Smooth muscle cell (in vitro differentiated cells): Measurements from ENCODE around the gene MXI1. TPM values are rescaled to one million over a fixed set of nuclear protein-coding genes. Genes with fewer than 3 reads are reported as not detected.

Experiments used
- DNase-seq: peaks from one replicate; lab custom pipeline; 2025; ENCODE audit not compliant: unreplicated experiment; lab: John Stamatoyannopoulos, UW
- H2AFZ ChIP-seq: fragments of 200-600 bp; sonication (generic); 2 replicates; pipeline ENCODE4 v1.6.0; 2016; ENCODE audit warnings: antibody characterized with exemption, low read depth, mild to moderate bottlenecking
- H3F3A ChIP-seq: fragments of 200-600 bp; sonication (generic); 2 replicates; pipeline ENCODE4 v1.6.0; 2017; ENCODE audit warnings: antibody characterized with exemption, low read depth
- H3K27ac ChIP-seq: fragments of 200-600 bp; sonication (generic); 2 replicates; pipeline ENCODE4 v1.5.1; 2016; ENCODE audit warnings: low read depth, mild to moderate bottlenecking
- H3K27me3 ChIP-seq: fragments of 200-600 bp; sonication (generic); 2 replicates; pipeline ENCODE4 v1.6.1; 2016; ENCODE audit warnings: low read depth, mild to moderate bottlenecking
- H3K36me3 ChIP-seq: fragments of 200-600 bp; sonication (generic); 2 replicates; pipeline ENCODE4 v1.5.1; 2016; ENCODE audit warnings: low read depth
- H3K4me1 ChIP-seq: fragments of 200-600 bp; sonication (generic); 2 replicates; pipeline ENCODE4 v1.5.1; 2016; ENCODE audit warnings: low read depth
- H3K4me2 ChIP-seq: fragments of 200-600 bp; sonication (generic); 2 replicates; pipeline ENCODE4 v1.6.0; 2016; ENCODE audit warnings: mild to moderate bottlenecking
- H3K4me3 ChIP-seq: fragments of 200-600 bp; sonication (generic); 2 replicates; pipeline ENCODE4 v1.5.1; 2016; ENCODE audit warnings: mild to moderate bottlenecking
- H3K79me2 ChIP-seq: fragments of 200-600 bp; sonication (generic); 2 replicates; pipeline ENCODE4 v1.6.0; 2016; ENCODE audit warnings: low read depth, mild to moderate bottlenecking
- H3K9ac ChIP-seq: fragments of 200-600 bp; sonication (generic); 2 replicates; pipeline ENCODE4 v1.6.0; 2016; ENCODE audit warnings: low read depth
- H3K9me3 ChIP-seq: fragments of 200-600 bp; sonication (generic); replicated peaks from 2 replicates; pipeline ENCODE4 v1.5.1; 2016; ENCODE audit warnings: low read depth
- H4K20me1 ChIP-seq: fragments of 200-600 bp; sonication (generic); 2 replicates; pipeline ENCODE4 v1.6.0; 2016; ENCODE audit warnings: low read depth
- WGBS: methylation state at CpG from one replicate; pipeline ENCODE4 v1.1.7; 2016; ENCODE audit warnings: low lambda C conversion rate; 5-methylcytosine and 5-hydroxymethylcytosine counted together
- polyA plus RNA-seq: library from polyadenylated mRNA; unstranded; fragments of >200 nt; fragmentation: Nextera tagmentation; extraction: Ambion mirVana; gene quantifications from 2 replicates; pipeline ENCODE4 v1.2.1, GENCODE V29; 2016
- total RNA-seq: library from RNA; depleted of rRNA; stranded (reverse); fragments of >200 nt; gene quantifications from 2 replicates; pipeline ENCODE4 v1.2.3, GENCODE V29; 2014
- TF ChIP-seq, protein P1 (sequence below): fragments of 200-600 bp; sonication (generic); IDR thresholded peaks from 2 replicates; pipeline ENCODE4 v1.5.1; 2017; ENCODE audit warnings: borderline replicate concordance, mild to moderate bottlenecking, antibody characterized with exemption; ENCODE audit not compliant: insufficient read depth, poor library complexity, severe bottlenecking

The MXI1 gene
- total and polyA plus RNA-seq, 2 experiments from 2014 or later = 35.9 to 52.3 TPM

DNA sequence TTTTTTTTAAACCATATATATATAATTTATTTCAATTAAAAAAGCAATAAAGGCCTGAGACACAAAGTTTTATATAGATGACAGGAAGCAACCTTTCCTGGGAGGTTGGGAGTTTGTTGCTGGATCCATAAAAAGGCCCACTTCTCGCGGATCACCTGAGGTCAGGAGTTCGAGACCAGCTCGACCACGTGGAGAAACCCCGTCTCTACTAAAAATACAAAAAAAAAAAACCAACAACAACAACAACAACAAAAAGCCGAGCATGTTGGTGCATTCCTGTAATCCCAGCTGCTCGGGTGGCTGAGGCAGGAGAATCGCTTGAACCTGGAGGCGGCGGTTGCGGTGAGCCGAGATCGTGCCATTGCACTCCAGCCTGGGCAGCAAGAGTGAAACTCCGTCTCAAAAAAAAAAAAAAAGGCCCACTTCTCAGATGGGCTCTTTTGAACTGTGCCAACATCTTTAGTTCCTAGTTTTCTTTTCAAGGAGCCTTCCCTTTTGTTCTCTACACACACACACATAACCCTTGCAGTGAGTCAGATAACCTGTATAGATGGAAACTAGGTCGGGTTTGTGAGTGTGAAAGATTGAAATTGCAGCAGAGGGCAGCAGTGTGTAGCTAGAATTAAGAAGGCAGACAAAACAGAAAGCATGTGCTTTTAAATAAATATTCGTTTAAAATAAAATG is 98.5 kb downstream of the MXI1 start:
- Histone ChIP-seq H3K4me3 (peak overlapping the region; percentile 99), H3K36me3 (peaks cover 3% of the 10 kb centered on the region), H3K79me2 (peaks cover 37% of the 10 kb centered on the region), H3K4me1 (peaks cover 14% of the 10 kb centered on the region), H3K9ac (no peak overlapping the region), H4K20me1 (peaks cover 33% of the 10 kb centered on the region), H3K9me3 (no peaks in the 10 kb centered on the region), H3K27me3 (no peaks in the 10 kb centered on the region), H3K4me2 (peak overlapping the region; percentile 85), H3F3A (peaks cover 4% of the 10 kb centered on the region), H2AFZ (no peak overlapping the region), H3K27ac (peak overlapping the region; percentile 95)
- TF ChIP-seq, protein P1, sequence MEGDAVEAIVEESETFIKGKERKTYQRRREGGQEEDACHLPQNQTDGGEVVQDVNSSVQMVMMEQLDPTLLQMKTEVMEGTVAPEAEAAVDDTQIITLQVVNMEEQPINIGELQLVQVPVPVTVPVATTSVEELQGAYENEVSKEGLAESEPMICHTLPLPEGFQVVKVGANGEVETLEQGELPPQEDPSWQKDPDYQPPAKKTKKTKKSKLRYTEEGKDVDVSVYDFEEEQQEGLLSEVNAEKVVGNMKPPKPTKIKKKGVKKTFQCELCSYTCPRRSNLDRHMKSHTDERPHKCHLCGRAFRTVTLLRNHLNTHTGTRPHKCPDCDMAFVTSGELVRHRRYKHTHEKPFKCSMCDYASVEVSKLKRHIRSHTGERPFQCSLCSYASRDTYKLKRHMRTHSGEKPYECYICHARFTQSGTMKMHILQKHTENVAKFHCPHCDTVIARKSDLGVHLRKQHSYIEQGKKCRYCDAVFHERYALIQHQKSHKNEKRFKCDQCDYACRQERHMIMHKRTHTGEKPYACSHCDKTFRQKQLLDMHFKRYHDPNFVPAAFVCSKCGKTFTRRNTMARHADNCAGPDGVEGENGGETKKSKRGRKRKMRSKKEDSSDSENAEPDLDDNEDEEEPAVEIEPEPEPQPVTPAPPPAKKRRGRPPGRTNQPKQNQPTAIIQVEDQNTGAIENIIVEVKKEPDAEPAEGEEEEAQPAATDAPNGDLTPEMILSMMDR = peak; percentile 63
- no peak for DNase-seq
- 71% methylated on average over 17 of the region's 17 CpGs for WGBS

- Histone ChIP-seq H3K9ac (no peak overlapping the region), H3K4me1 (peaks cover 14% of the 10 kb centered on the region), H3K79me2 (peaks cover 32% of the 10 kb centered on the region), H3K9me3 (no peaks in the 10 kb centered on the region), H4K20me1 (peaks cover 28% of the 10 kb centered on the region), H3F3A (peaks cover 4% of the 10 kb centered on the region), H3K4me2 (peak overlapping the region; percentile 85), H3K4me3 (peak overlapping the region; percentile 19), H3K36me3 (peaks cover 3% of the 10 kb centered on the region), H3K27ac (no peak overlapping the region), H3K27me3 (no peaks in the 10 kb centered on the region), H2AFZ (no peak overlapping the region)
- 42% methylated on average over 2 of the region's 2 CpGs for WGBS
- no peak for DNase-seq
- TF ChIP-seq, protein P1 = no peak
These were observed 99.0 kb downstream of the MXI1 start for GRCh38 chr10:110306452-110306768.

GRCh38 chr10:110307805-110308204 is 100.4 kb downstream of the MXI1 start:
- no peak overlapping the region for H3K9ac ChIP-seq
- no peaks in the 10 kb centered on the region for H3K36me3 ChIP-seq
- no peak overlapping the region for H3K27ac ChIP-seq
- 92% methylated on average over 4 of the region's 4 CpGs for WGBS
- DNase-seq = no peak
- H3F3A ChIP-seq = peaks cover 4% of the 10 kb centered on the region
- no peak overlapping the region for H3K4me2 ChIP-seq
- H2AFZ ChIP-seq = no peak overlapping the region
- peaks cover 18% of the 10 kb centered on the region for H3K79me2 ChIP-seq
- no peaks in the 10 kb centered on the region for H3K27me3 ChIP-seq
- peaks cover 9% of the 10 kb centered on the region for H3K4me1 ChIP-seq
- no peak overlapping the region for H3K4me3 ChIP-seq
- TF ChIP-seq, protein P1 = no peak
- H3K9me3 ChIP-seq = no peaks in the 10 kb centered on the region
- H4K20me1 ChIP-seq = peaks cover 14% of the 10 kb centered on the region

GRCh38 chr10:110310741-110311140 is 103.3 kb downstream of the MXI1 start:
- DNase-seq = no peak

More at GRCh38 chr10:110310741-110311140, 103.3 kb downstream of the MXI1 start:
- Histone ChIP-seq H3K36me3 (no peaks in the 10 kb centered on the region), H4K20me1 (no peaks in the 10 kb centered on the region), H3K9ac (no peak overlapping the region), H3K4me2 (no peak overlapping the region), H2AFZ (no peak overlapping the region), H3K27me3 (peaks cover 9% of the 10 kb centered on the region), H3K4me1 (no peaks in the 10 kb centered on the region), H3K27ac (no peak overlapping the region), H3K79me2 (no peaks in the 10 kb centered on the region), H3K9me3 (no peaks in the 10 kb centered on the region), H3K4me3 (no peak overlapping the region), H3F3A (no peaks in the 10 kb centered on the region)
- 65% methylated on average over 3 of the region's 3 CpGs for WGBS
- TF ChIP-seq, protein P1 = no peak
